GM15510 (cell line): Measurements from ENCODE around the gene PSMA7.
A peak's percentile ranks its signal among the peaks of the same experiment; 100 is the strongest.

ENCODE experiments used
- POLR2A ChIP-seq: IDR thresholded peaks from 3 replicates; pipeline ENCODE4 v1.6.1; 2011; ENCODE audit warnings: borderline replicate concordance; ENCODE audit not compliant: insufficient read length; ENCODE audit errors: extremely low read depth

PSMA7 gene

GRCh38 chr20:62143081-62143956 lies at the start of gene PSMA7, which contains the start of gene SS18L1:
TSS of gene PSMA7 (minus strand) at chr20:62143394. CDS start at chr20:62143303, 91 bp downstream.
TSS of gene SS18L1 (plus strand) at chr20:62143769. CDS start at chr20:62143821, 52 bp downstream.
- peak; percentile 90 for TF ChIP-seq POLR2A

- TF ChIP-seq POLR2A, result no peak
Observed at GRCh38 chr20:62192635-62193034, 49.4 kb upstream of the PSMA7 start.

DNA sequence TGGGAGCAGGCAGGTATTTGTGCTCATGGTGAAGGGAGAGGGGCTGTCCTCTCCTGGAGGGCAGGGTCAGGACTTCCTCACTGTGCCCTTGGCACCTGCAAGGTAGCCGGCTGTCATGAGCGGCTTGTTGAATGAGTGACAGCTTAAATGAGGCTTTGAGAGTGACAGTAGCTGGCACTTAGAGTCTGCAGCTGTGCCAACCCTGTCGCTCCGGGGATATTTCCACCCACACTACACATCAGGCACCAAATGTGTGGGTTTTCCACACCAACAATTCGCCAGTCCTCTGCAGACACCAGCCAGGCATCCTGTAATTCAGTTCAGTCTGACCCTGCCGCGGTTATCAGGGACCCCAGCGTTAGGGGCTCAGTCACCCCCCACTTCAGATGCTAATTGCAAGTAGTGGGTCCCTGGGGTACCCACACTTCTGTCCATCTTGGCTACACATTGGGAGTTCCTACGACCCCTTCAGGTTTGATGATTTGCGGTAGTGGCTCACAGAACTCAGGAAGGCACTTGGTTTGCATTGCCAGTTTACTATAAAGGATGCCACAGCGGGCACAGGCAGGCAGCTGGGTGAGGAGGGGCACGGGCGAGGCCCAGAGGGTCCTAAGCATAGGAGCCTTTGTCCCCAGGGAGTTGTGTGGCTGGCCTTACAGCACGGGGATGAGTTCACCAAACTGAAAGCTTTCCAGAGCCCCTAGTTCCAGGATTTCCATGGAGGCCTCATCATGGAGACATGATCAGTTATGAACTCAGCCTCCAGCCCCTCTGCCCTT lies 48.8 kb upstream of the PSMA7 start:
- no peak for TF ChIP-seq POLR2A

DNA sequence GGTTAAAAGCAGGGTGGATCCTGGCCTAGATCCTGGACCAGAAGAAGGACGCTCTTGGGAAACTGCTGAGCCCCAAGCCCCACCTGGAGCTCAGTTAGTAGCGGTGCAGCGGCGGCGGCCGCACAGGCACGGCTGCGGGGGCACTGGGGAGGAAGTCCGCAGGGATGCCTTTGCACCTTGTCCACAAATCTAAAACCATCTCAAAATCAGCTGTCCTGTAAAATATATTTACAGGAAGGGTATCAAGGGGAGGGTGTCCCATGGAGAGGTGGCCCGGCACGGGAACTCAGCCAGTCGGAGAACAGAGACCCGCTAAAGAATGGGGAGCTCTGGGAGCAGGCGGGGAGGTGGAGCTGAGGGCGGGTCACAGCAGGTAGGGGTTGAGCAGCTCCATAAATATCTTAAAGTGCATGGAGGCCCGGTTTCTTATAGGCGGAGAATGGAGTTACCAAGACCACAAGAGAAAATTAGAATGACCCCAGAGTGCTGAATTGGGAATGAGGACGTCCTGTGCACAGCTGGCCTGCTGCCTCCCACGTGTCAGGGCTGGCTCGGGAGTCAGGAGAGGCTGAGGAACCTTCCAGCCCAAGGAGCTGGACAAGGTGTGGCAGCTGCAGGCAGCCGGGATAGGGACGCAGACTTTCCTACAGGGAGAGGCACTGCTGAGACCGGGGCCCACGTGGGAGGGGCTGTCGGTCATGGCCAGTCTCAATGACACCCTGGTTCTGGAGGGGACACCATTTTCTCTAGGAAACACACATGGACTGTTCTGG lies 47.6 kb upstream of the PSMA7 start:
- no peak for TF ChIP-seq POLR2A

- TF ChIP-seq POLR2A, result no peak
Observed at GRCh38 chr20:62186887-62187866, 44.0 kb upstream of the PSMA7 start.

GRCh38 chr20:62186096-62186426 lies 42.9 kb upstream of the PSMA7 start:
- TF ChIP-seq POLR2A, result no peak

DNA sequence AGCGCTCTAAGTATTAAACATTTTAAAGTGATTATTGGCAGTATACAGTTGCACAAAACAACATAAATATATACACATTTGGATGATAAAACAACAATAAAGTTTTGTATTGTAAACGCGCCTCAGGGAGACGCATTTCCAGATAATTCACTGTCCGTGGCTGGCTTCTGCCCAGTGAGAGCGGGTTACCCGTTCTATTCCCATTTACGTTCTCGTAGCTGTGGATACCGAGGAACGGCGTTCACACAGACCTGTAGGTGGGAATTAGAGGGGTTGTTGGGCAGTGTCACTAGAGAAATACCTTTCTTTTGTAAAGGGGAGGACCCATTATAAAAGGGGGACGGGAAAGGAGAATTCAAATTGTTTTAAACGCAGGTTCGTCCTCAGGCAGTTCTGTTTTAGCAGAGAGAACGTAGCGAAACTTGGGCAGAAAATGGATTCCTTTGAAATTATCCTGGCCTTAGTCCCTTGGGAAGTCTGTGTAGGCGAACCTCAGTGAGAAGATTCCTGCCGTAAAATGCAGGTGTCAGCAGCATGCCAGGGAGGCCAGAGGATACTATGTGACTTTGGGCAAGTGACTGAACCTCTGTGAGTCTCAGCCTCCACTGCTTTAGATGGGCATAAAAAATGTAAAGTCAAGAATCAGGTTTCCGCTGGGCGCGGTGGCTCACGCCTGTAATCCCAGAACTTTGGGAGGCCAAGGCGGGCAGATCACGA lies 40.4 kb upstream of the PSMA7 start:
- no peak for TF ChIP-seq POLR2A

DNA sequence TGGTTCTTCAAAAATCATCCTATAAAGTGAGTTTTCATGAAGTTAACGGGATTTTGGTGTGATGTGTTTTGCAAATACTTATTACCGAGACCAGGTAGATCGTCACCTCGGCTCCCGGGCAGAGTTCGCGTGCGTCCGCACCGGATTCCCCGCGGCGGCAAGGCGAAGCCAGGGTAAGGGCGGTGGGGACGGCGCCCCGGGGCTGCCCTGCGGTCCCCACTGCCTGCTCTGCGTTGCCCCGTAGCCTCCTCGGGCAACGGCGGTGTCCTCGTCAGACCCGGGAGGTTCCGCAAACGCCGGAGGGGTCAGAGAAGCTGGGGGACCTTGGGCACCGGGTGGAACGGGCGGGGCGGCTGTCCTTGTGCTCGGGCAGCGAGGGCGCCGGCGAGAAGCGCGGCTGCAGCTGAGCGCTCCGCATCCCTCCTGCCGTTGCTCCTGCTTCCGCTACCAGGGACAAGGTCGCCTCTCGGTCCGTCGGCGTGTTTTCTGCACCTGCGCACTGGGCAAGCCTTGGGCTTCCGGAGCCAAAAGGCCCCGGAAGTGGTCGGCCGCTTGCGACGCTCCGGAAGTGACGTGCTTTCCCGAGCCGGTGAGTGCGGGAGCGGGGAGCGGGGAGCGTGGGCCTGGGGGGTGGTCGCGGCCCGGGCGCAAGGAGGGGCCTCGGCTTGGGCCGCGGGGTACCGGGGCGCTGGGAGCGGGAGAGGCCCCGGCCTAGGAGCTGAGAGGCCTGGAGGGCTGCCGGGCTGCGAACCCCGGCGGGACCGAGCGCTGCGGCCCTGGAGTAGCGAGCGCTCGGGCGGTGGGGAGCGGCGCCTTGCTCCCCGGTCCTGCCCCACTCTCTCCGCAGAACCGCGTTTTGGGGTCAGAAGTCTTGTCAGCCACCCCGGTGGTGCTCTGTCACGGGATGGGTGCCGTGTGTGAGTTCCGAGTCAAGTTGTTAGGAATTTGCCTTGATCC lies 39.6 kb upstream of the PSMA7 start, which contains the start of gene MTG2:
MTG2 (plus strand) TSS at position 560 of the 957 bp plus-strand sequence. CDS start 10,393 bp downstream, outside the sequence.
- TF ChIP-seq POLR2A, result peak; percentile 99

GRCh38 chr20:62181808-62182207 lies 38.6 kb upstream of the PSMA7 start:
- TF ChIP-seq POLR2A, result no peak

DNA sequence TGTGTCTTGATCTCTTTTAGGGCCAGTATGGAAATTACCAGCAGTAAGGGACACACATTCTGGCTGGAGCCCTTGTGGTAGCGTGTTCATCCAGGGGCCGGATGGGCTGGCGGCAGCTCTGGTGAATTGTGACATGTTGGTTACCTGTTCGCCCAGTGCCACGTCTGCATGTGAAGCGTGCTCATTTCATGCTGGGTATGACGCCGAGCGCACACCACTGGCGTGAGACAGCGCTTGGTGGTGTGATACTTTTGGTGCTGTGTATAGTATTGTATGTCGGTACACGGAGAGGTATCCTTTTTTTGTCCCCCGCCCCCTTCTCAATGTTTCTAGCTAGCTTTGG lies 35.9 kb upstream of the PSMA7 start:
- no peak for TF ChIP-seq POLR2A

DNA sequence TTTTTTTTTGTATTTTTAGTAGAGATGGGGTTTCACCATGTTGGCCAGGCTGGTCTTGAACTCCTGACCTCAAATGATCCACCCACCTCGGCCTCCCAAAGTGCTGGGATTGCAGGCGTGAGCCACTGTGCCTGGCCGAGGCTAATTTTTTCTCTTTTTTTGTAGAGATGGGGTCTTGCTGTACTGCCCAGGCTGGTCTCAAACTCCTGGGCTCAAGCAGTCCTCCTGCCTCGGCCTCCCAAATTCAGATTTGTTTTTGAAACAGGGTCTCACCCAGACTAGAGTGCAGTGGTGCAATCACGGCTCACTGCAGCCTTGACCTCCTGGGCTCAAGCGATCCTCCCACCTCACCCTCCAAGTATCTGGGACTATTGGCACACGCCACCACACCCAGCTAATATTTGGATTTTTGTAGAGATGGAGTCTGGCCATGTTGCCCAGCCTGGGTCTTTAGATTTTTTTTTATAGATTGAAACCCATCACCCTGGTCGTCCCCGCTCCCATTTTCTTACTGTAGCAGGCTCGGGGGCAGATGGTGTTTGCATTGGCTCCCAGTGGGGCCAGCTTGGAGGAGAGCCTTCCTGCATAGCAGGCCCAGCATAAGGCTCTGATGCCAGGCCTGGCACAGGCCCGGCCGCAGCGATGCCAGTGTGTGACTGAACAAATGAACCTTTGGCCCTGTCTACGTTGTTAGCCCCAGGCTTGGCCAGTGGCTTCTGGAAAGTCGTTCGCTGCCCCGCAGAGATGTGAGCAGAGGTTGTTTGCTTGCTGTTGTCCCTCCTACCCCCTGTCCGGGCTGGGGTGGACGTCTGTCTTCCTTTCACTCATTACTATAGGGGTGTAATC lies 35.3 kb upstream of the PSMA7 start:
- no peak for TF ChIP-seq POLR2A
